ENCODE results near the gene SPATA33.
A peak's percentile ranks its signal among the peaks of the same experiment; 100 is the strongest.
"Not testable (repeated sequence)": the region's sequence is repeated elsewhere in the genome, so short reads cannot be mapped to it uniquely, and the experiment has no call there.

SPATA33 gene

DNA sequence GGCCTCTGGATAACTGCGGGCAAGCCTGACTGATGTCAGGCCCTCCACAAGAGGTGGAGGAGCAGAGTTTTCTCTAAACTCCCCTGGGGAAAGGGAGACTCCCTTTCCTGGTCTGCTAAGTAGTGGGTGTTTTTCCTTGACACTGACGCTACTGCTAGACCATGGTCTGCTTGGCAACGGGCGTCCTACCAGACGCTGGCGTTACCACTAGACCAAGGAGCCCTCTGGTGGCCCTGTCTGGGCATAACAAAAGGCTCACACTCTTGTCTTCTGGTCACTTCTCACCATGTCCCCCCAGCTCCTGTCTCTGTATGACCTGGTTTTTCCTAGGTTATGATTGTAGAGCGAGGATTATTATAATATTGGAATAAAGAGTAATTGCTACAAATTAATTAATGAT lies 9.4 kb downstream of the SPATA33 start:
- DNase-seq = not testable (repeated sequence)

DNA sequence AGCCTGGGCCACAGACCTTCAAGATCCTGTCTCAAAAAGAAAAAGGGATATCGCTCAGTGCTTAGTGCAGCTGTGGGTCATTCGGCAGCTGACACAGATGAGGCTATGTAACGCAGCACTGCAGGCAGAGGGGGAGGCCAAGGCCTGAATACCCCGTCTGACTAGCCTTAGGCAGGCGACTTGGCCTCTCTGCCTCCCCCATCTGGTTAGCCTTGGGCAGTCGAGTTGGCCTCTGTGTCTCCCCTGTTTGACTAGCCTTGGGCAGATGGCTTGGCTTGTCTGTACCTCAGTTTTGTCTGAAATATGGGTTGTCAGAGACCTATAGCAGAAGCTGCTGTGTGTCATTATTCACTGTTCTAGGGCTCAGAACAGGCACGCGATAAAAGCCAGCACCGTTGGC lies 10.0 kb downstream of the SPATA33 start:
- DNase-seq = no peak

DNA sequence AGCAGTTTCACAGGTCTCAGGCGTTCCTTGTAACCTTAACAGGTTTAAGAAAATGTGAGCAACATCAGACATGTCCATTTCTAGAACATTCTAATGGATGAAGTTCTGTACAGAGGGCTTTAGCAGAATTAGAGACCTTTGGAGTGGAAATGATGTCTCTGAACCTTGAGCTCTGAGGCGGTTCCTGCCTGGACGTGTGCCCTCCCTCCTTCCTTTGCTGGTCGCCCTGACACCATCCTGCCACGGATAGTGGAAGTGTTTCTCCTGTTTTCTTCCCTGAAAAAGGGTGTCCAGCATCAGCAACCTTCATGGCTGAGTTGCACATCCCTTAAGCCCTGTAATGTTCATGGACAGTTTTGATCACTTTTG lies 11.1 kb downstream of the SPATA33 start:
- DNase-seq = no peak

DNA sequence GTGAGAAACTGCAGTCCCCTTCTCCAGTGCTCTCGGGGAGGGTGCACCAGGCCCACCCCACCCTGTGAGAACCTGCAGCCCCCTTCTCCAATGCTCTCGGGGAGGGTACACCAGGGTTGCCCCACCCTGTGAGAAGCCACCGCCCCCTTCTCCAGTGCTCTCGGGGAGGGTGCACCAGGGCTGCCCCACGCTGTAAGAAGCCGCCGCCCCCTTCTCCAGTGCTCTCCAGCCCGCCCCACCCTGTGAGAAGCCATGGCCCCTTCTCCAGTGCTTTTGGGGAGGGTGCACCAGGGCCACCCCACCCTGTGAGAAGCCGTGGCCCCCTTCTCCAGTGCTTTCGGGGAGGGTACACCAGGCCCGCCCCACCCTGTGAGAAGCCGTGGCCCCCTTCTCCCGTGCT lies 12.1 kb downstream of the SPATA33 start:
- no peak for DNase-seq

DNA sequence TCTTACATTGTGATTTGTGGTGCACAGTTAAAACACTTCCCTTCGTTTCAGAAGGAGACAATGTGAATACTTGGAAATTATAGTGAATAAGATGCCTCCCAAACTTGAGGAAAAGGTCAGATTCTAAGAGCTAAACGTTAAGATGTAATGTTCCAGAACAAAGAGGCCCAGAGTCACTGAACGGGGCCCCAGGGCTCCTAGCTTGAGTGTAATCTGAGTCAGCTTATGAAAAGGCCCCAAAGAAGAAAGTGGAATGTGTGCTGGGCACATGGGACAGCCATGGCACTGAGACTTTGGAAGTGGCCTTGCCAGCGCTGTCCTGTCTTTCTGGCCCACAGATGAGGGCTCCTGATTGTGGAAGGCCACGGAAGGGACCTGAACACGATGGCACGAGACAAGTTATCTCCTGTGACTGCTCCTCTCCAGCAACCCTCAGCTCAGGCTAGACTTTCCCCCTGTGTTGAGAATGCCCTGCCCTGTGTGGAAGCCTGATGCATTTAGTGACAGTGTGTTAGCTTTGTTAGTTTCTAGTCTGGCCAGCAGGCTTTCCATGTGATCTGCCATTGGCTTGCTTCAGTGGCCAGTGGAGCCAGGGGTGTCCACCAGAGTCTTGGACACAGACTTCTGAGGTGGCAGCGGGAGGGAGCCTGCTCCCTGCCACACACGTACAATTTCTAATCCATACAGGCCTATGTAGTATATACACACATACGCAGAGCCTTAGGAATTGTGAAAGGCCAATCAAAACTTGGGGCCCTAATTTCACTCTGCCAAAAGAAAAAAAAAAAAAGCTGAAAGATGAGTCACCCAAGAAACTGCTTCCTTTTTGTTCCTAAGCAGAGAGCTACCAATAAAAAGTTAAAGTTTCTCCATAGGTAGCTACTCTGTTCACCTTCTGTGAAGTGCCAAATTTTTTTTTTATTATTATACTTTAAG lies 13.1 kb downstream of the SPATA33 start:
- DNase-seq = no peak

DNA sequence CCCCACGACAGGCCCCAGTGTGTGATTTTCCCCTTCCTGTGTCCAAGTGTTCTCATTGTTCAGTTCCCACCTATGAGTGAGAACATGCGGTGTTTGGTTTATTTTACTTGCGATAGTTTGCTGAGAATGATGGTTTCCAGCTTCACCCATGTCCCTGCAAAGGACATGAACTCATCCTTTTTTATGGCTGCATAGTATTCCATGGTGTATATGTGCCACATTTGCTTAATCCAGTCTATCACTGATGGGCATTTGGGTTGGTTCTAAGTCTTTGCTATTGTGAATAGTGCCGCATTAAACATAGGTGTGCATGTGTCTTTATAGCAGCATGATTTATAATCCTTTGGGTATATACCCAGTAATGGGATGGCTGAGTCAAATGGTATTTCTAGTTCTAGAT lies 13.9 kb downstream of the SPATA33 start:
- DNase-seq = not testable (repeated sequence)

DNA sequence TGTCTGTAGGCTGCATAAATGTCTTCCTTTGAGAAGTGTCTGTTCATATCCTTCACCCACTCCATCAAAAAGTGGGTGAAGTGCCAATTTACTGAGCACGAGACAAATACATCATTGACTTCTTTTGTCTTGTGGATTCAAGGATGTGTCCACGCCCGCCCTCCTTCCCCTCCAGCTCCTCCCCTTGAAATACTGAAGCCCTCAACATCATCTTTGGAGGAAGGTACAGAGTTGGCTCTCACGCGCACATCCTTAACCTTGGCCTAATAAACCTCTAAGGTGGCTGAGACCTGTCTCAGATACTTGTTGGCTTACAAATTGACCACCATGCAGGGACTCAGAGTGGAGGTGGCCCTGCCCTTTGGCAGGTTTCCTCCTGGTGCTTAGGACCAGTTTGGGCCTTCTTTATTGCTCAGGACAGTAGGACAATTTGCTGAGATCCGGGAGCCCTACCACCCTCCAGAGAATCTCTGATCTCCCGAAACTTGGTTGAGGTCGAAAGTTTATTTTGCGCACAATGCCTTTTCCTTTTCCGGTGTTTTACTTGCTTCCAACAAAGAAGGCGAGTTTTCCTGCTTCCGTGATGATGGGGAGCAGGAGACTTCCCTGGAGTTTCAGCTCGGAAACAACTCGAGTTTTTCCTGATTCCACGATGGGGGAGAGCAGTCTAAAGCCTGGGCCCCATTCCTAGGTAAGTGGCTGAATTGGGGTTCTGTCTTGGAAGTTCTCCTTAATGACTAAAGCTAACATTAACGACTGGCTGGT lies 14.7 kb downstream of the SPATA33 start:
- no peak for DNase-seq

DNA sequence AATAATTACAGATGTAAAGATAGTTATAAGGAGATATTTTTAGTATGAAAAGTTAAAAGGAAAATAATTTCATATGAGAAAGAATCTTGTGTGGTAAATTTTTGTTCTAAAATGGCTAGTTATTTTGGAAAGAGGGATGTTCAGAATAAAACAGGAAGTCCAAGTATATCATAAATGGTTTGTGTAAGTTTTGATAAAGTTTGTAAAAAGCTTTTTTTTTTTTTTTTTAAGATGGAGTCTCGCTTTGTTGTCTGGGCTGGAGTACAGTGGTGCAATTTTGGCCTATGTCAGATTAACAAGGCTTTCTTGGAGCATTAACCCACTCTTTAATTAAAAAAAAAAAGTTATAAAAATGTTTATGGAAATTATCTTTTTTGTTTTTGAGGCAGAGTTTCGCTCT lies 20.6 kb downstream of the SPATA33 start:
- DNase-seq = no peak

DNA sequence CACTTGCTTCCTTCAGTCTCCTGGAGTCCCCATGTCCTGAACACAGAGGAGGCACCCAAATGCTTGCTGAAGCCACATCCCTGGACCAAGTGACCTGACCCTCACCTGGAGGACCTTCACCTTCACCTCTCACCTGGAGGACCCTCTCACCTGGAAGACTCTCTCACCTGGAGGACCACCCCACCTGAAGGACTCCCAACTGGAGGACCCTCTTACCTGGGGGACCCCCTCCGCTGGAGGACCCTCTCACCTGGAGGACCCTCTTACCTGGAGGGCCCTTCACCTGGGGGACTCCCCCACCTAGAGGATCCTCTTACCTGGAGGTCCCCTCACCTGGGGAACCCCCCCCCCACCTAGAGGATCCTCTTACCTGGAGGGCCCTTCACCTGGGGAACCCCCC lies 28.3 kb downstream of the SPATA33 start:
- DNase-seq = no peak

DNA sequence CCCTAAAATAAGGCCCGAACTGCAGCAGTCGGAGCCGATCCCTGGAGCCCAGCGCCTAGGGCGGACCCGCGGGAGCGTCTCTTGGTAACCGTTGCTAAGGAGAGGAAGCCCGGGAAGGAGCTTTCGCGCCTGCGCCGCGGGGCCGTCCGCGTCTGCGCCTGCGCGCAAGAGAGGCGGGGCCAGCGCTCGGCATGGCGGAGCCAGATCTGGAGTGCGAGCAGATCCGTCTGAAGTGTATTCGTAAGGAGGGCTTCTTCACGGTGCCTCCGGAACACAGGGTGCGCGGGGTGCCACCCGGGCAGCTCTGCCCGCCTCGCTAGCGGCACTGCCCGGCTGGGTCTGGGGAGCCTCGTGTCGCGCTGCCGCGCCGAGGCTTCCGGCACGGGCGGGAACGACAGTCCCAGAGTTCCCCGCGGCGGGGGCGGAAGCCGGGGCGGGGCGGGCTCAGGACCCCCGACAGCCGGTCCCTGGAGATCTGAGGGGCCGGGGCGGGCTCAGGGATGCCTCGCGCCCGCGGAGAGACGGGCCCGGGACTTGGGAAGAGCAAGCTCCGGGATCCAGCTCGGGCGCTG lies 29.0 kb downstream of the SPATA33 start, which contains the start of gene CDK10:
TSS of gene CDK10 (plus strand) at position 170 of the 572 bp plus-strand sequence. CDS start at position 192, 22 bp downstream.
- DNase-seq = peak; percentile 88

DNA sequence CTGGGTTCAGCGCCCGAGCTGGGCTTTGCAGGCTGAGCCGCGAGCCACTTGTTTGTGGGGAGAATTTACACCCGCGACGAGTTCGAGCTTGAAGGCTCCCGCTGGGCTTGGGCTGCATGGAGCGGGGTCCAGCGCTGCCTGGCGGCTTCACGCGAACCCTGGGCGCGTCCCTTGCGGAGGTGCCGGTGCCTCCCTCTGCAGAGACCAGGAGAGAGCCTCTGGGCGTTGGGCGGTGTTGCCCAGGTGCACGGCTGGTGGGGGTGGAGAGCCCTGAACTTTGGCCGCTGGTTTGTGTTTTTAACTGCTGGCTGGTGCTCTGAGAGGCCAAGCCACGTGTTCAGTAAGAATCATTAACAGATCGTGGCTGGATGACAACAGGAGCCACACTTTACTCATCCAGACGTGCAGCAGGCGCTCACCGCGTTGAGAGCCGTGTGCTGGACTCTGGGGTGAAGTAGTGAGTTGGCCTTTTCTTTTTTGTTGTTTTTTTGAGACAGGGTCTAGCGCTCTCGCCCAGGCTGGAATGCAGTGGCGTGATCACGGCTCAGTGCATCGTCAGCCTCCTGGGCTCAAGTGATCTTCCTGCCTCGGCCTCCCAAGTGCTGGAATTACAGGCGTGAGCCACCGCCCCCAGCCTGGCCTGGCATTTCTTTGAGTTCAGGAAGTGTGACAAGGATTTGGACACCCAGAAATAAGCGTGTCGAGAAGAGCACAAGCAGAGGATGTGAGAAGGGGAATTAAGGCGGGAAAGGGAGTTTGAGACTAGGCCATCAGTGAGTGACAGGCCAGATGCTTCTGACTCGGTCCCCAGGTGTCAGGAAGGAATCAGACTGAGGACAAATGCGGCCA lies 29.7 kb downstream of the SPATA33 start:
- DNase-seq = no peak

DNA sequence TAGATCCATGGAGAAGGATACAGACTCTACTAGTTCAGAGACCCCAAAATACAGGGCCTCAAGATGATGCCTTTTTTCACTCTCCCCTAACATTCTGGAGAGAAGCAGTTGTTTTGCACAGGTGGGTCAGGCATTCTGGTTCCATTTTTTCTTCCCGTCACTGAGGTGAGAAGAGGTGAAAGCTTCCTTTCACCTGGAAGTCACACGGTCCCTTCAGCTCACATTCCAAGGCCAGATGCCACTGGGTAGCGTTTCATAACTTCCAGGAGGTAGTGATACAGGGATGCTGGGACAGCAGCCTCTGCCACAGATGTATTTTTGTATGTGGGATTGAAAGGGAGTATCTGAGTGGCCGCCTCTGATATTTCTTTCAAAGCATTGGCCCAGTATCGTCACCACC lies 30.8 kb downstream of the SPATA33 start:
- no peak for DNase-seq

DNA sequence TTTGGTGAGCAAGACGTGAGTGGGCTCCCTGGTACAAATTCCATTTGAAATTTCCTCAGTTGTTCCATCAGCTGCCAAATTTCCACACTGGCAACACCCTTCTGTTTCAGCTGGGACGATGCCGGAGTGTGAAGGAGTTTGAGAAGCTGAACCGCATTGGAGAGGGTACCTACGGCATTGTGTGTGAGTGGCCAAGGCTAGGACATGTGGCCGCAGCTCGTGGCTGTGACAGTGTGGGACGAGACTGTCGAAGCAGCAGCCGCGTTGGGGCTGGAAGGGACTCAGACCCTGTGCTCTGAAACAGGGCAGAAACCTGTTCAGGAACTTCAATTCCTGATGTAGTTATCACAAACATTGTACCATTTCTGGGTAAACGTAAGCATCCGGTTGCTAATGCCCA lies 31.5 kb downstream of the SPATA33 start:
- no peak for DNase-seq

DNA sequence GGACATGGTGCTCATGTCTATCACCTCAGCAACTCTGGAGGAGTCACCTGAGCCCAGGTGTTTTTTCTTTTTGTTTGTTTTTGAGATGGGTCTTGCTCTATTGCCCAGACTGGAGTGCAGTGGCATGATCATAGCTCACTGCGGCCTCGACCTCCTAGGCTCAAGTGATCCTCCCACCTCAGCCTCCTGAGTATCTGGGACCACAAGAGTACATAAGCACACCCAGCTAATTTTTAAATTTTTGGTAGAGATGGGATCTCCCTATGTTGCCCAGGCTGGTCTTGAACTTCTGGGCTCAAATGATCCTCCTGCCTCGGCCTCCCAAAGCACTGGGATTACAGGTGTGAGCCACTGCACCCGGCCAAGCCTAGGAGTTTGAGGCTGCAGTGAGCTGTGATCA lies 32.0 kb downstream of the SPATA33 start:
- DNase-seq = not testable (repeated sequence)

DNA sequence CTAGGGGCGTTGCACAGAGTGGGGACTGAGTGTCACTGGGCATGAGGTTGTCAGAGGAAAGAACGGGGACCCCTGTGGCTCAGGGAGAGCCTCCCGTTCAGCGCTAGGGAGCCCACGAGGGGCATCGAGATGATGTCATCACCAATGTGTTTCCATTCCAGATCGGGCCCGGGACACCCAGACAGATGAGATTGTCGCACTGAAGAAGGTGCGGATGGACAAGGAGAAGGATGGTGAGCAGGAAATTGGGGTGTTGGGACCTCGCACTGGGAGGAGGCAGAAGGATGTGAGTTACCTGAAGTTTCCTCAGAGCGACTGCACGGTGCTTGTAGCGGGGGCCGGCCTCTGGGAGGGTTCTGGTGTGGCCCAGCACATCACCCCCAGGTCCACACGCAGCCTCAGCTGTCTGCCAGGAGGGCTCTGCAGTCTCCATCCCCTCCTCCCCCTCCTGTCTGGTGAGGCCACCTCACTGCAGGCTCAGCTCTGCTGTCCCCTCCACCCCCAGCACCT lies 32.8 kb downstream of the SPATA33 start:
- no peak for DNase-seq

DNA sequence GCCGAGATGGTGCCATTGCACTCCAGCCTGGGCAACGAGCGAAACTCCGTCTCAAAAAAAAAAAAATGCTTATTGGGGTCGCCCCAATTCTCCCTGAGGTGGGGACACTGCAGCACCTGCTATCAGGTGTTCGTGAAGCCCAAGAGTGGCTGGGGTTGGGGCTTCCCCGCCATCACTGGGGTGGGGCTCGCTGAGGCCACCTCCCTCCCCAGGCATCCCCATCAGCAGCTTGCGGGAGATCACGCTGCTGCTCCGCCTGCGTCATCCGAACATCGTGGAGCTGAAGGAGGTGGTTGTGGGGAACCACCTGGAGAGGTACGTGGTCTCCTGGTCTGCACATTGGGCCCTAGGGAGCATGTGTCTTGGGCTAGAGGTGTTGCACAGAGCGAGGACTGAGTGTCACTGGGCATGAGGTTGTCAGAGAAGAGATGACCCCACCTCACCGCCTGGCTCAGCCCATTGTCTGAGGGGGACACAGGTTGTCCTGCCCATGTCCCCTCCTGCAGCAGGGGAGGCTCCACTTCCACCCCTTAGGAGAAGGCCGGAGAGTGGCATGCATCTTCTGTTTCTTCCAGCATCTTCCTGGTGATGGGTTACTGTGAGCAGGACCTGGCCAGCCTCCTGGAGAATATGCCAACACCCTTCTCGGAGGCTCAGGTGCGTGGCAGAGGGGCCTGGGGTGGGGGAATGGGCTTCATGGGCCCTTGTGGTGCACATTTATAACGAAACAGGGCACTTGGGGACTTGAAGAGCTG lies 33.8 kb downstream of the SPATA33 start:
- DNase-seq = no peak

DNA sequence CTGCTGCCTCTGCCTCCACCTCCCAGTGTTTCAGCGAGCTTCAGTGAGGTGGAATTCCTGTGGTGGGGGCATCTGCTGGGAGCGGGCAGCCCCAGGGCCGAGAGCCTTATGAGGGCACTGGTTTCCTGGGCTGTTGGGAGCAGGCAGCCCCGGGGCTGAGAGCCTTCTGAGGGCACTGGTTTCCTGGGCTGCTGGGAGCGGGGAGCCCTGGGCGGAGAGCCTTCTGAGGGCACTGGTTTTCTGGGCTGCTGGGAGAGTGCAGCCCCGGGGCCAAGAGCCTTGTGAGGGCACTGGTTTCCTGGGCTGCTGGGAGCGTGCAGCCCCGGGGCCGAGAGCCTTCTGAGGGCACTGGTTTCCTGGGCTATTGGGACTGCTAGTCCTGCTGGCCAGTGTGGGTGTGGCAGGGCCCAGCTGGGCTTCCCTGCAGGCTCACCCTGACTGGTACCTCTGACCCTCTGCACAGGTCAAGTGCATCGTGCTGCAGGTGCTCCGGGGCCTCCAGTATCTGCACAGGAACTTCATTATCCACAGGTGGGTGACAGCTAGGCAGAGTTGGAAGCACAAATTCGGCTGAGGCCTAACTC lies 34.4 kb downstream of the SPATA33 start:
- no peak for DNase-seq

DNA sequence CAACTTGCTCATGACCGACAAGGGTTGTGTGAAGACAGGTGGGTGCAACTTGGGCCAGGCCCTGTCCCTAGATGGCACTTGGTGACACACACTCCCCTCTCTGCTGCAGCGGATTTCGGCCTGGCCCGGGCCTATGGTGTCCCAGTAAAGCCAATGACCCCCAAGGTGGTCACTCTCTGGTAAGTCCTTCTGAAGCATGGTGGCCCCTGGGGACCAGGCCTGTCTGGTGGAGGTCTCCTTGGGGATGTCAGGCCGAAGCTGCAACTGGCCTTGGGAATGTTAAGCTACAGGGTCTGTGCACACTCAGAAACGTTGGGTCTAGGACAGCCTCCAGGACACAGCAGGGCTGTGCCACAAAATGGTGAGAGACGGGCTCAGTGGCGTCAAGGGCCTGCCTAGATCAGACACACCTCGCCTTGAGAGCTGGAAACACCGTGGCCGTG lies 35.7 kb downstream of the SPATA33 start:
- DNase-seq = no peak

DNA sequence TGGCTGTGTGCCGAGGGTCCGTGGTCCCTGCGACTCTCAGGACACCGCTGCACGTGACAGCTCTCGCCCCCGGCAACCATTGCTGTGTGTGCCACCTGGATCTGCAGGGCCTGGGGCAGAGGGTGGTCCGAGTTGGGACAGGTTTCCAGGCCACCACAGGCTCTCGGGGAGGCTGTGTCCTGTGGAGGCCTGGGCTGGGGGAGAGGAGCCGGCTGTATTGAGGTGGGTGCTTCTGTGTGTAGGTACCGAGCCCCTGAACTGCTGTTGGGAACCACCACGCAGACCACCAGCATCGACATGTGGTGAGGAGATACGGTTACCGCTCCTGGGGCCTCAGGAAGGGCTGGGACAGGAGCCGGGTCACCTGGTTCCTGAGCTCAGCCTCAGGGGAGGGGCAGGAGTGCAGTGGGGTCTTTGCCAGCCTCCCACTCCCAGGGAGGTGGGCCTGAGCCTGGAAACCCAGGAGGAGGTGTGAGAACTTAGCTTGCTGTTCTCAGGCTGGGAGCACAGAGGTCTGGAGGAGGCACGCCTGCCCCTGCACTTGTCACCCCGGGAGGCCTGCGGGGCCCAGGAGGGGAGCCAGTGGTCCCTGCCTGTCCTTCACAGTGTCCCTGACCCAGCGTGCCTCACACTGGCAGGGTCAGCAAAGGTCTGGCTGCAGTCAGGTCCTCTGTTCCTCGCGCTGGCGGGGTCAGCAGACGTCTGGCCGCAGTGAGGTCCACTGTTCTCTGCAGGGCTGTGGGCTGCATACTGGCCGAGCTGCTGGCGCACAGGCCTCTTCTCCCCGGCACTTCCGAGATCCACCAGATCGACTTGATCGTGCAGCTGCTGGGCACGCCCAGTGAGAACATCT lies 36.5 kb downstream of the SPATA33 start:
- DNase-seq = no peak

DNA sequence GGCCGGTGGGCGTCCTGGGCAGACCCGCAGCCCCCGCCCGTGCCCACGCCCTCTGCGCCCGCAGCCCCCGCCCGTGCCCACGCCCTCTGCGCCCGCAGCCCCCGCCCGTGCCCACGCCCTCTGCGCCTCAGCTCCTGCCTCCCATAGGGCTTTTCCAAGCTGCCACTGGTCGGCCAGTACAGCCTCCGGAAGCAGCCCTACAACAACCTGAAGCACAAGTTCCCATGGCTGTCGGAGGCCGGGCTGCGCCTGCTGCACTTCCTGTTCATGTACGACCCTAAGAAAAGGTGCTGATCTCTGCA lies 37.1 kb downstream of the SPATA33 start:
- not testable (repeated sequence) for DNase-seq
